Measurements from ENCODE around the gene GALNT9. TPM values are rescaled to one million over a fixed set of nuclear protein-coding genes. Genes with fewer than 3 reads are reported as not detected.

GALNT9 gene
- total RNA-seq, 1 donor from 2014 or later: 2.1 TPM

DNA sequence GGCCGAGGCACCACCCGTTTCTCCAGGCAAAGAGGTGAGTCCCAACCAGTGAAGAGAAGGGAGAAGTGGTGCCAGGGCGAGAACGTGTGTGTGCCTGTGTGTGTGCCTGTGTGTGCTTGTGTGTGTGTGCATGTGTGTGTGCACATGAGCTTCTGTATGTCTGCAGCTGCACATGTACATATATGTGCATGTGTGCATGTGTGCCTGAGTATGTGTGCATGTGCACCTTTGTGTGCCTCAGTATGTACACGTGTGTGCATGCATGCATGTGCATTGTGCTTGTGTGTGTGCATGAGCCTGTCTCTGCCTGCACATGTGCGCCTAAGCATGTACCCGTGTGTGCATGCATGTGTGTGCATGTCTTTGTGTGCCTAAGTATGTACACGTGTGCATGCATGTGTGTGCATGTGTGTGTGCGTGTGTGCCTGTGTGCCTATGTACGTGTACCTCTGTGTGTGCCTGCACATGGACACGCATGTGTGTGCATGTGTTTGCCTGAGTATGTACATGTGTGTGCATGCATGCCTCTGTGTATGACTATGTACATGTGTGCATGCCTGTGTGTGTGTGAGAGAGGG, 5.9 kb upstream of the GALNT9 start:
- Mint-ChIP-seq H3K4me3 (ENCODE audit: unreplicated experiment) (no peak overlapping the region), H3K36me3 (ENCODE audit: low read depth, unreplicated experiment) (no peaks in the 10 kb centered on the region), H3K9me3 (ENCODE audit: unreplicated experiment) (peaks cover 4% of the 10 kb centered on the region), H3K27ac (ENCODE audit: unreplicated experiment) (no peak overlapping the region), H3K27me3 (ENCODE audit: low read depth, unreplicated experiment) (peaks cover 81% of the 10 kb centered on the region), H3K4me1 (ENCODE audit: low read depth, unreplicated experiment) (no peaks in the 10 kb centered on the region)
- no peak for FAIRE-seq
- Histone ChIP-seq H3K9ac (ENCODE audit: low read length) (no peak overlapping the region), H3K36me3 (ENCODE audit: insufficient read depth, low read length) (no peaks in the 10 kb centered on the region), H4K20me1 (ENCODE audit: insufficient read depth, low read length) (no peaks in the 10 kb centered on the region), H3K27ac (ENCODE audit: low read depth, low read length) (no peak overlapping the region), H2AFZ (ENCODE audit: low read depth, low read length) (no peak overlapping the region), H3K4me3 (ENCODE audit: insufficient read depth, low read depth, low read length) (no peak overlapping the region), H3K79me2 (ENCODE audit: insufficient read depth, low read length) (no peaks in the 10 kb centered on the region), H3K4me2 (ENCODE audit: low read length) (no peak overlapping the region), H3K4me1 (ENCODE audit: insufficient read depth, low read length) (no peaks in the 10 kb centered on the region), H3K9me3 (ENCODE audit: insufficient read depth, low read depth, low read length) (peaks cover 3% of the 10 kb centered on the region), H3K27me3 (ENCODE audit: insufficient read depth, low read length) (peaks cover 12% of the 10 kb centered on the region)
- TF ChIP-seq EZH2 (IDR thresholded peaks at IDR 0.05; ENCODE audit: insufficient read depth, low read length): no peak
- TF ChIP-seq, protein P1, sequence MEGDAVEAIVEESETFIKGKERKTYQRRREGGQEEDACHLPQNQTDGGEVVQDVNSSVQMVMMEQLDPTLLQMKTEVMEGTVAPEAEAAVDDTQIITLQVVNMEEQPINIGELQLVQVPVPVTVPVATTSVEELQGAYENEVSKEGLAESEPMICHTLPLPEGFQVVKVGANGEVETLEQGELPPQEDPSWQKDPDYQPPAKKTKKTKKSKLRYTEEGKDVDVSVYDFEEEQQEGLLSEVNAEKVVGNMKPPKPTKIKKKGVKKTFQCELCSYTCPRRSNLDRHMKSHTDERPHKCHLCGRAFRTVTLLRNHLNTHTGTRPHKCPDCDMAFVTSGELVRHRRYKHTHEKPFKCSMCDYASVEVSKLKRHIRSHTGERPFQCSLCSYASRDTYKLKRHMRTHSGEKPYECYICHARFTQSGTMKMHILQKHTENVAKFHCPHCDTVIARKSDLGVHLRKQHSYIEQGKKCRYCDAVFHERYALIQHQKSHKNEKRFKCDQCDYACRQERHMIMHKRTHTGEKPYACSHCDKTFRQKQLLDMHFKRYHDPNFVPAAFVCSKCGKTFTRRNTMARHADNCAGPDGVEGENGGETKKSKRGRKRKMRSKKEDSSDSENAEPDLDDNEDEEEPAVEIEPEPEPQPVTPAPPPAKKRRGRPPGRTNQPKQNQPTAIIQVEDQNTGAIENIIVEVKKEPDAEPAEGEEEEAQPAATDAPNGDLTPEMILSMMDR (IDR thresholded peaks at IDR 0.05; ENCODE audit: insufficient read depth, low read depth, low read length): no peak
- DNase-seq (ENCODE audit: low read depth): no peak

DNA sequence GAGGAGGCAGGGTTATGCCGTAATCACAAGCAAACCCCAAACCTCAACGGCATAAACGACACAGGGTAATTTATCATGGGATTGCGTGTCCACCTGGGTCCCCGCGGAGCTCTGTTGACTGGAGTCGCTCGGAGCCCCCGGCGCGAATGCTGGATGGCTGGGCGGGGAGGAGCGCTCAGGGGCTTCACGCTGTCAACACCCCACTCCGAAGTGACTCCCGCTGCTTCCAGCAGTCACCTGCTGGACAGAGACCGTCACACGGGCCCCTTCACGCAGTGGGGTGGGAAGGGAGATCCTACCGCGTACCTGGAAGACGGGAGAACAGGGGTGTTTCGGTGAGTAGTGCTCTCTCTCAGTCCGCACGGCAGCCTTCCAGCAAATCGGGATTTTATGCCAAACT, 4.4 kb upstream of the GALNT9 start:
- Mint-ChIP-seq H3K36me3 (ENCODE audit: low read depth, unreplicated experiment) (no peaks in the 10 kb centered on the region), H3K4me3 (ENCODE audit: unreplicated experiment) (no peak overlapping the region), H3K4me1 (ENCODE audit: low read depth, unreplicated experiment) (no peaks in the 10 kb centered on the region), H3K27me3 (ENCODE audit: low read depth, unreplicated experiment) (peaks cover 71% of the 10 kb centered on the region), H3K9me3 (ENCODE audit: unreplicated experiment) (peaks cover 4% of the 10 kb centered on the region), H3K27ac (ENCODE audit: unreplicated experiment) (no peak overlapping the region)
- H3K4me2 ChIP-seq (ENCODE audit: low read length): no peak overlapping the region
- FAIRE-seq: no peak
- H3K9me3 ChIP-seq (ENCODE audit: insufficient read depth, low read depth, low read length): peaks cover 3% of the 10 kb centered on the region
- H3K36me3 ChIP-seq (ENCODE audit: insufficient read depth, low read length): no peaks in the 10 kb centered on the region
- no peaks in the 10 kb centered on the region for H3K4me1 ChIP-seq (ENCODE audit: insufficient read depth, low read length)
- H3K4me3 ChIP-seq (ENCODE audit: insufficient read depth, low read depth, low read length): no peak overlapping the region
- H3K9ac ChIP-seq (ENCODE audit: low read length): no peak overlapping the region
- DNase-seq (ENCODE audit: low read depth): no peak
- H2AFZ ChIP-seq (ENCODE audit: low read depth, low read length): no peak overlapping the region
- no peaks in the 10 kb centered on the region for H4K20me1 ChIP-seq (ENCODE audit: insufficient read depth, low read length)
- no peak overlapping the region for H3K27ac ChIP-seq (ENCODE audit: low read depth, low read length)
- TF ChIP-seq, protein P1 (IDR thresholded peaks at IDR 0.05; ENCODE audit: insufficient read depth, low read depth, low read length): no peak
- TF ChIP-seq EZH2 (IDR thresholded peaks at IDR 0.05; ENCODE audit: insufficient read depth, low read length): no peak
- H3K79me2 ChIP-seq (ENCODE audit: insufficient read depth, low read length): no peaks in the 10 kb centered on the region
- peaks cover 14% of the 10 kb centered on the region for H3K27me3 ChIP-seq (ENCODE audit: insufficient read depth, low read length)

DNA sequence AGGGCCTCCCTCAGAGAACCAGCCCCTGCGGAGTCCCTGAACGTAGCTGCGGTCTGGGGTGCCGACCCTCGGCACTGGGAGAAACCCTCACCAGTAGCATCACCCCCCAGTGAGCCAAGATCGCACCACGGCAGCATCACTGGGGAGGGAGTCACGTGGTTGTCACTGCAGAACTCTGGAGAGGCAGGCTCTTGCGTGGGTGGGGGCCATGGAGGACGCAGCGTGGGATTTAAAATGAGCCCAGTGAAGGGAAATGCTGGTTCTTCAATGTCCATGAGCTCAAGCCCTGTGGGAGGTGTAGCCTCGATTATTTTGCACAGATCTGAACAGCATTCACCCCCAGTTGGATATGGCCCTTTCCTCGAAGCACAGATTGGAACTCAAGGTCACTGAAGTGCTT, 3.9 kb upstream of the GALNT9 start:
- Histone ChIP-seq H3K27me3 (ENCODE audit: insufficient read depth, low read length) (peaks cover 14% of the 10 kb centered on the region), H4K20me1 (ENCODE audit: insufficient read depth, low read length) (no peaks in the 10 kb centered on the region), H3K4me2 (ENCODE audit: low read length) (no peak overlapping the region), H3K36me3 (ENCODE audit: insufficient read depth, low read length) (no peaks in the 10 kb centered on the region), H2AFZ (ENCODE audit: low read depth, low read length) (no peak overlapping the region), H3K9me3 (ENCODE audit: insufficient read depth, low read depth, low read length) (peaks cover 3% of the 10 kb centered on the region), H3K4me1 (ENCODE audit: insufficient read depth, low read length) (peaks cover 2% of the 10 kb centered on the region), H3K79me2 (ENCODE audit: insufficient read depth, low read length) (no peaks in the 10 kb centered on the region), H3K27ac (ENCODE audit: low read depth, low read length) (no peak overlapping the region), H3K4me3 (ENCODE audit: insufficient read depth, low read depth, low read length) (no peak overlapping the region), H3K9ac (ENCODE audit: low read length) (no peak overlapping the region)
- no peaks in the 10 kb centered on the region for H3K36me3 Mint-ChIP-seq (ENCODE audit: low read depth, unreplicated experiment)
- DNase-seq (ENCODE audit: low read depth) (no peak), FAIRE-seq (no peak)
- no peak overlapping the region for H3K4me3 Mint-ChIP-seq (ENCODE audit: unreplicated experiment)
- peak overlapping the region; percentile 42 for H3K27ac Mint-ChIP-seq (ENCODE audit: unreplicated experiment)
- H3K9me3 Mint-ChIP-seq (ENCODE audit: unreplicated experiment): peaks cover 4% of the 10 kb centered on the region
- H3K27me3 Mint-ChIP-seq (ENCODE audit: low read depth, unreplicated experiment): peaks cover 66% of the 10 kb centered on the region
- no peaks in the 10 kb centered on the region for H3K4me1 Mint-ChIP-seq (ENCODE audit: low read depth, unreplicated experiment)
- TF ChIP-seq EZH2 (IDR thresholded peaks at IDR 0.05; ENCODE audit: insufficient read depth, low read length): no peak
- TF ChIP-seq, protein P1 (IDR thresholded peaks at IDR 0.05; ENCODE audit: insufficient read depth, low read depth, low read length): no peak

All from astrocyte (in vitro differentiated cells and primary cell).